CD4-positive, alpha-beta T cell (primary cell): ENCODE data around the gene GTPBP1. TPM values are rescaled to one million over a fixed set of nuclear protein-coding genes. Genes with fewer than 3 reads are reported as not detected.

ENCODE experiments used
- ATAC-seq: fragments of 200-7000 bp; cut with Tn5 transposase; one replicate; pipeline ENCODE4 v1.10.0; 2022; ENCODE audit warnings: mild to moderate bottlenecking; ENCODE audit not compliant: poor library complexity
- CTCF ChIA-PET: fragments of 350-600 bp; sonication (Branson Sonifier 250); formaldehyde crosslinking; loops from one replicate; lab custom pipeline; 2021; ENCODE audit warnings: antibody characterized with exemption, inconsistent platforms; lab: Charles Lee
- POLR2A ChIA-PET: fragments of 350-600 bp; sonication (Branson Sonifier 250); formaldehyde crosslinking; loops from one replicate; lab custom pipeline; 2021; ENCODE audit warnings: antibody characterized with exemption, inconsistent platforms; lab: Charles Lee
- DNase-seq, 14 experiments: peaks; one replicate each; pipeline ENCODE4 v3.0.0-alpha.2; 2013 to 2020; ENCODE audit warnings: mixed read lengths in 2 of 14
- H3K27ac ChIP-seq, 2 donors: one replicate each; pipeline versions ENCODE4 v1.5.1 to v1.7.0; 2013; ENCODE audit warnings: low read length in 2 of 2, low read depth in 1 of 2, mild to moderate bottlenecking in 1 of 2
- H3K27me3 ChIP-seq, 2 experiments: 1 replicate in 1 of 2; 2 replicates in 1 of 2; pipeline versions ENCODE4 v1.6.1 to v1.7.0; 2013; ENCODE audit warnings: low read length in 2 of 2, control low read depth in 1 of 2, mild to moderate bottlenecking in 1 of 2, moderate library complexity in 1 of 2; ENCODE audit not compliant: insufficient read depth in 2 of 2, control insufficient read depth in 1 of 2
- H3K36me3 ChIP-seq: one replicate; pipeline ENCODE4 v1.6.1; 2013; ENCODE audit warnings: low read length, control low read depth; ENCODE audit not compliant: insufficient read depth
- H3K4me1 ChIP-seq: one replicate; pipeline ENCODE4 v1.6.1; 2013; ENCODE audit warnings: low read length, control low read depth; ENCODE audit not compliant: insufficient read depth
- H3K4me3 ChIP-seq: one replicate; pipeline ENCODE4 v1.5.1; 2013; ENCODE audit warnings: mild to moderate bottlenecking, low read length, moderate library complexity
- H3K9me3 ChIP-seq, 2 experiments: 1 replicate in 1 of 2; 2 replicates in 1 of 2; pipeline versions ENCODE4 v1.6.1 to v1.7.0; 2013; ENCODE audit warnings: low read length in 2 of 2, mild to moderate bottlenecking in 2 of 2, control low read depth in 1 of 2, moderate library complexity in 1 of 2; ENCODE audit not compliant: control insufficient read depth in 1 of 2, insufficient read depth in 1 of 2
- H3K27ac Mint-ChIP-seq: one replicate; pipeline ENCODE4 v1.8.0; 2020; ENCODE audit warnings: mixed read lengths
- H3K27me3 Mint-ChIP-seq: one replicate; pipeline ENCODE4 v1.8.0; 2021; ENCODE audit warnings: mixed read lengths
- H3K36me3 Mint-ChIP-seq: one replicate; pipeline ENCODE4 v1.8.0; 2021; ENCODE audit warnings: low read depth, mixed read lengths
- H3K4me1 Mint-ChIP-seq: one replicate; pipeline ENCODE4 v1.8.0; 2021; ENCODE audit warnings: low read depth, mixed read lengths
- H3K4me3 Mint-ChIP-seq: one replicate; pipeline ENCODE4 v1.8.0; 2020; ENCODE audit warnings: mild to moderate bottlenecking, mixed read lengths
- H3K9me3 Mint-ChIP-seq: one replicate; pipeline ENCODE4 v1.8.0; 2020; ENCODE audit warnings: mixed read lengths
- intact Hi-C, 2 experiments: fragments of 100-400 bp; cut with DNase I in 1 of 2; cut with micrococcal nuclease in 1 of 2; formaldehyde crosslinking; loops; one replicate each; pipeline versions ENCODE4 v1.15.1 to v1.9.0; 2023 to 2025; cut with DNase I, micrococcal nuclease
- total RNA-seq, 174 experiments: library from RNA in 2 of 174; stranded (reverse) in 2 of 174; gene quantifications; one replicate each; pipeline ENCODE4 v1.2.3 and lab custom pipeline; 2021 to 2026
- TF ChIP-seq, protein P1 (sequence below): fragments of 200-600 bp; IDR thresholded peaks from one replicate; pipeline ENCODE4 v1.8.0; 2022; ENCODE audit warnings: antibody characterized with exemption, mild to moderate bottlenecking

GTPBP1 gene
- total RNA-seq, 2 experiments from 2014 or later: 263 to 272 TPM

DNA sequence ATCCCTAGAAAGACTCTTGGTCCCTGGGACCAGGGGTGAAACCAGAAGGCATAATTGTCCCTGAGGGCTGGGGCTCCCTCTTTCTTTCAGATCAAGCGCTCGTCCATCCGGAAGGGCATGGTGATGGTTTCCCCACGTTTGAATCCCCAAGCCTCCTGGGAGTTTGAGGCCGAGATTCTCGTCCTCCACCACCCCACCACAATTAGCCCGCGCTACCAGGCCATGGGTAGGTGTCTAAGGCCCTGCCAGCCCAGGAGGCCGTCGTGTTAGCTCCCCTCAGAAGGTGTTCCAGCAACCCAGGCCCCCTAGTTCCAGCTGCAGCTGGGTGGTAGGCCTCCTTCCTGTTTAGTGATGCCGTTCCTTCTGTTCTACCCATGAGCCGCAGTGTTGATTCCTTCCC lies 21.4 kb downstream of the GTPBP1 start:
- intact Hi-C loops: no loop called here
- peak overlapping the region; percentile 51 for H3K27ac Mint-ChIP-seq
- Histone ChIP-seq H3K4me1 (peaks cover 9% of the 10 kb centered on the region), H3K9me3 (no peaks in the 10 kb centered on the region), H3K27me3 (no peaks in the 10 kb centered on the region), H3K4me3 (no peak overlapping the region), H3K36me3 (peaks cover 94% of the 10 kb centered on the region), H3K27ac (no peak overlapping the region)
- peaks cover 20% of the 10 kb centered on the region for H3K4me1 Mint-ChIP-seq
- ChIA-PET POLR2A (interaction anchor here (1.5 to 21.7 kb wide), 3 partner anchors 7 to 25 kb away, joined by 3 to 752 read pairs (median 48); partner anchors contain the start of gene SUN2), CTCF (no interaction called here)
- H3K4me3 Mint-ChIP-seq: no peak overlapping the region
- DNase-seq (peak in 1 of 14 experiments; percentile 29), ATAC-seq (no peak)
- TF ChIP-seq, protein P1, sequence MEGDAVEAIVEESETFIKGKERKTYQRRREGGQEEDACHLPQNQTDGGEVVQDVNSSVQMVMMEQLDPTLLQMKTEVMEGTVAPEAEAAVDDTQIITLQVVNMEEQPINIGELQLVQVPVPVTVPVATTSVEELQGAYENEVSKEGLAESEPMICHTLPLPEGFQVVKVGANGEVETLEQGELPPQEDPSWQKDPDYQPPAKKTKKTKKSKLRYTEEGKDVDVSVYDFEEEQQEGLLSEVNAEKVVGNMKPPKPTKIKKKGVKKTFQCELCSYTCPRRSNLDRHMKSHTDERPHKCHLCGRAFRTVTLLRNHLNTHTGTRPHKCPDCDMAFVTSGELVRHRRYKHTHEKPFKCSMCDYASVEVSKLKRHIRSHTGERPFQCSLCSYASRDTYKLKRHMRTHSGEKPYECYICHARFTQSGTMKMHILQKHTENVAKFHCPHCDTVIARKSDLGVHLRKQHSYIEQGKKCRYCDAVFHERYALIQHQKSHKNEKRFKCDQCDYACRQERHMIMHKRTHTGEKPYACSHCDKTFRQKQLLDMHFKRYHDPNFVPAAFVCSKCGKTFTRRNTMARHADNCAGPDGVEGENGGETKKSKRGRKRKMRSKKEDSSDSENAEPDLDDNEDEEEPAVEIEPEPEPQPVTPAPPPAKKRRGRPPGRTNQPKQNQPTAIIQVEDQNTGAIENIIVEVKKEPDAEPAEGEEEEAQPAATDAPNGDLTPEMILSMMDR: no peak
- H3K27me3 Mint-ChIP-seq: no peaks in the 10 kb centered on the region
- peaks cover 97% of the 10 kb centered on the region for H3K36me3 Mint-ChIP-seq
- H3K9me3 Mint-ChIP-seq: no peaks in the 10 kb centered on the region

- H3K27me3 ChIP-seq: no peaks in the 10 kb centered on the region
- DNase-seq (peak in 1 of 14 experiments; percentile 23), ATAC-seq (no peak)
- peaks cover 15% of the 10 kb centered on the region for H3K4me1 ChIP-seq
- POLR2A ChIA-PET: interaction anchor here (21.7 kb wide), 1 partner anchor 24 kb away, joined by 752 read pairs; the partner anchor contains the start of gene SUN2
- no peak overlapping the region for H3K27ac ChIP-seq
- H3K36me3 Mint-ChIP-seq: peaks cover 97% of the 10 kb centered on the region
- H3K4me3 ChIP-seq: no peak overlapping the region
- peaks cover 88% of the 10 kb centered on the region for H3K36me3 ChIP-seq
- no peaks in the 10 kb centered on the region for H3K9me3 Mint-ChIP-seq
- CTCF ChIA-PET: no interaction called here
- H3K27ac Mint-ChIP-seq: peak overlapping the region; percentile 56
- no peaks in the 10 kb centered on the region for H3K27me3 Mint-ChIP-seq
- peaks cover 27% of the 10 kb centered on the region for H3K4me1 Mint-ChIP-seq
- H3K9me3 ChIP-seq: no peaks in the 10 kb centered on the region
- intact Hi-C loops: no loop called here
- TF ChIP-seq, protein P1: no peak
- no peak overlapping the region for H3K4me3 Mint-ChIP-seq
These were observed 22.0 kb downstream of the GTPBP1 start for GRCh38 chr22:38727530-38728451.

GRCh38 chr22:38728871-38729796 lies 23.4 kb downstream of the GTPBP1 start:
- intact Hi-C loops: no loop called here

More at GRCh38 chr22:38728871-38729796, 23.4 kb downstream of the GTPBP1 start:
- H3K9me3 Mint-ChIP-seq: no peaks in the 10 kb centered on the region
- ATAC-seq: no peak
- DNase-seq: no peak
- no peak overlapping the region for H3K4me3 Mint-ChIP-seq
- POLR2A ChIA-PET: interaction anchor here (0.6 to 21.7 kb wide), 4 partner anchors 20 to 47 kb away, joined by 3 to 752 read pairs (median 4); partner anchors contain the start of genes SUN2 and TOMM22
- Histone ChIP-seq H3K27me3 (no peaks in the 10 kb centered on the region), H3K27ac (no peak overlapping the region), H3K9me3 (no peaks in the 10 kb centered on the region), H3K4me1 (peaks cover 28% of the 10 kb centered on the region), H3K4me3 (no peak overlapping the region), H3K36me3 (peaks cover 84% of the 10 kb centered on the region)
- CTCF ChIA-PET: no interaction called here
- peaks cover 40% of the 10 kb centered on the region for H3K4me1 Mint-ChIP-seq
- no peaks in the 10 kb centered on the region for H3K27me3 Mint-ChIP-seq
- H3K27ac Mint-ChIP-seq: peak overlapping the region; percentile 88
- TF ChIP-seq, protein P1: no peak
- peaks cover 97% of the 10 kb centered on the region for H3K36me3 Mint-ChIP-seq
